Panc1 (cell line): ENCODE data around the gene FMC1. TPM values are rescaled to one million over a fixed set of nuclear protein-coding genes. Genes with fewer than 3 reads are reported as not detected.

Experiments
- ATAC-seq: fragments of 200-7000 bp; cut with Tn5 transposase; 2 replicates; pipeline ENCODE4 v1.9.1; 2020; ENCODE audit warnings: mild to moderate bottlenecking, moderate library complexity
- BruUV-seq: library from RNA; stranded (reverse); fragments of 400-500 nt; replicated peaks from 2 replicates; lab custom pipeline; 2021; lab: Mats Ljungman, UMichigan
- CTCF ChIA-PET: fragments of 300-600 bp; sonication (Branson Sonifier 250); formaldehyde crosslinking; loops from one replicate; lab custom pipeline; 2022; ENCODE audit warnings: antibody characterized with exemption; lab: Charles Lee
- POLR2A ChIA-PET: fragments of 300-600 bp; sonication (Branson Sonifier 250); formaldehyde crosslinking; loops from one replicate; lab custom pipeline; 2022; ENCODE audit warnings: antibody characterized with exemption; lab: Charles Lee
- DNase-seq: peaks from one replicate; pipeline ENCODE4 v3.0.0-alpha.2; 2010; ENCODE audit warnings: low read depth, low spot score
- H3K27ac ChIP-seq: 2 replicates; pipeline ENCODE4 v1.5.1; 2011; ENCODE audit warnings: mild to moderate bottlenecking, low read length, inconsistent platforms
- H3K27me3 ChIP-seq: fragments of 200-500 bp; sonication (Bioruptor generic); 2 replicates; pipeline ENCODE4 v1.6.0; 2014; ENCODE audit warnings: low read length, inconsistent platforms; ENCODE audit not compliant: control insufficient read depth, insufficient read depth
- H3K36me3 ChIP-seq: fragments of 200-500 bp; sonication (Bioruptor generic); 2 replicates; pipeline ENCODE4 v1.5.1; 2014; ENCODE audit warnings: inconsistent platforms, mild to moderate bottlenecking, low read length, moderate library complexity; ENCODE audit not compliant: control insufficient read depth, insufficient read depth
- H3K4me1 ChIP-seq: 2 replicates; pipeline ENCODE4 v1.5.1; 2011; ENCODE audit warnings: inconsistent platforms, mild to moderate bottlenecking, low read length, moderate library complexity; ENCODE audit not compliant: control insufficient read depth, insufficient read depth
- H3K4me3 ChIP-seq, 2 experiments: 2 replicates each; pipeline ENCODE4 v1.5.1; 2011 to 2012; ENCODE audit warnings: low read depth in 2 of 2, low read length in 2 of 2, mild to moderate bottlenecking in 2 of 2, inconsistent platforms in 1 of 2, moderate library complexity in 1 of 2
- H3K9me3 ChIP-seq: fragments of 200-500 bp; sonication (Bioruptor generic); 2 replicates; pipeline ENCODE4 v1.5.1; 2014; ENCODE audit warnings: low read depth, mild to moderate bottlenecking, inconsistent platforms, low read length, moderate library complexity; ENCODE audit not compliant: control insufficient read depth, insufficient read depth
- CTCF ChIP-seq: fragments of 450-650 bp; IDR thresholded peaks from 2 replicates; pipeline ENCODE4 v1.5.1; 2017; ENCODE audit warnings: mild to moderate bottlenecking
- POLR2AphosphoS5 ChIP-seq: IDR thresholded peaks from 2 replicates; pipeline ENCODE4 v1.6.1; 2012; ENCODE audit warnings: mild to moderate bottlenecking, low read depth, low read length, moderate library complexity
- REST ChIP-seq, 2 experiments: IDR thresholded peaks; 2 replicates each; pipeline ENCODE4 v1.6.1; 2011 to 2012; ENCODE audit warnings: low read depth in 2 of 2, control low read depth in 1 of 2, low read length in 1 of 2, mild to moderate bottlenecking in 1 of 2, moderate library complexity in 1 of 2; ENCODE audit not compliant: insufficient read depth in 1 of 2
- SIN3A ChIP-seq: IDR thresholded peaks from 2 replicates; pipeline ENCODE4 v1.6.1; 2012; ENCODE audit warnings: low read depth, mild to moderate bottlenecking, low read length, moderate library complexity, borderline replicate concordance; ENCODE audit not compliant: insufficient read depth
- TCF7L2 ChIP-seq: IDR thresholded peaks from 2 replicates; pipeline ENCODE4 v1.6.1; 2011; ENCODE audit warnings: mild to moderate bottlenecking, low read depth, low read length, inconsistent platforms
- in situ Hi-C: cut with HindIII; loops from 2 replicates; pipeline ENCODE4 v1.10.0; 2016; ENCODE audit warnings: low sequenced_read_pairs, low pct_unique_long_range_greater_than_20kb
- intact Hi-C: fragments of 100-400 bp; cut with micrococcal nuclease; formaldehyde crosslinking; loops from one replicate; pipeline ENCODE4 v1.10.0; 2022; ENCODE audit not compliant: unreplicated experiment
- total RNA-seq: library from RNA; stranded (reverse); gene quantifications from one replicate; pipeline ENCODE4 v1.2.1, GENCODE V29; 2021; ENCODE audit not compliant: unreplicated experiment

The FMC1 gene
- total RNA-seq, 1 experiment from 2014 or later, result 12.7 TPM

GRCh38 chr7:139328375-139328774, 12.8 kb upstream of the FMC1 start:
- ChIA-PET POLR2A (no interaction called here), CTCF (no interaction called here)
- H3K9me3 ChIP-seq, result no peaks in the 10 kb centered on the region
- in situ Hi-C loops, result no loop called here
- H3K27me3 ChIP-seq, result no peaks in the 10 kb centered on the region
- ATAC-seq, result no peak
- no peak overlapping the region for H3K4me3 ChIP-seq
- H3K27ac ChIP-seq, result no peak overlapping the region
- no peak for TF ChIP-seq SIN3A
- TF ChIP-seq TCF7L2, result no peak
- TF ChIP-seq CTCF, result no peak
- BruUV-seq, result no TSS peak
- no peaks in the 10 kb centered on the region for H3K36me3 ChIP-seq
- intact Hi-C loops, result no loop called here
- H3K4me1 ChIP-seq, result no peaks in the 10 kb centered on the region
- DNase-seq, result peak; percentile 64

- no peak overlapping the region for H3K27ac ChIP-seq
- intact Hi-C loops, result no loop called here
- no peaks in the 10 kb centered on the region for H3K27me3 ChIP-seq
- H3K9me3 ChIP-seq, result no peaks in the 10 kb centered on the region
- CTCF ChIA-PET, result no interaction called here
- no peak for TF ChIP-seq SIN3A
- TF ChIP-seq REST (IDR thresholded peaks at IDR 0.05; ENCODE audit: insufficient read depth in 1 of 2, low read depth in 2 of 2, low read length in 1 of 2), result no peak
- TF ChIP-seq TCF7L2, result no peak
- no peak for TF ChIP-seq POLR2AphosphoS5
- no peak for TF ChIP-seq CTCF
- POLR2A ChIA-PET, result no interaction called here
- H3K36me3 ChIP-seq, result no peaks in the 10 kb centered on the region
- in situ Hi-C loops, result no loop called here
- DNase-seq (no peak), ATAC-seq (no peak)
- no peaks in the 10 kb centered on the region for H3K4me1 ChIP-seq
- no TSS peak for BruUV-seq
- H3K4me3 ChIP-seq, result no peak overlapping the region
Measured at GRCh38 chr7:139329119-139329518, 12.0 kb upstream of the FMC1 start.
